ENCODE measurements around the gene IRF5. TPM values are rescaled to one million over a fixed set of nuclear protein-coding genes. Genes with fewer than 3 reads are reported as not detected.

IRF5 gene
- total RNA-seq, 1 donor from 2014 or later = 19.9 TPM

DNA sequence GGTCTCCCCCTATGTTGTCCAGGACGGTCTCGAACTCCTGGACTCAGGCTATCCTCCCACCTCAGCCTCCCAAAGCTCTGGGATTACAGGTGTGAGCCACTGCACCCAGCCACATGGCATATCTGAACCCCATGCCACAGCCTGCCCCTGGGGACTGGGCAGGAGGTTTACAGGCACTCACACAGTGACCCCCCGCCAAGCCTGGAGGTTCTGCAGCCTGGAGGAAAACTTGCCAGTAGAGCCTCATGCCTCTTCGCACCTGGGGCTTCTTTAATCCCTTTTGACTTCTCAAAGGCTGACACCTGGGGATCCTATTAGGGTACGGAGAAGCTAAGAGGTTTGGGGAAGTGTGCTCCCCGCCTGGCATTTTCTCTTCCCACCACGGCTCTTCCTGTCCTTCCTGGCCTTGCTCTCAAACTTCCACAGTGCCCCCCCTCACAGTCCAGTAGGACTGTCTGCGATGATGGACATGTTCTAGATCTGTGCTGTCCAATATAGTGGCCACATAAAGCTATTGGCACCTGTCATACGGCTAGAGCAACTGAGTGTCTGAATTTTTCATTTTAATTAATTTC lies 15.8 kb upstream of the IRF5 start:
- TF ChIP-seq, protein P1, sequence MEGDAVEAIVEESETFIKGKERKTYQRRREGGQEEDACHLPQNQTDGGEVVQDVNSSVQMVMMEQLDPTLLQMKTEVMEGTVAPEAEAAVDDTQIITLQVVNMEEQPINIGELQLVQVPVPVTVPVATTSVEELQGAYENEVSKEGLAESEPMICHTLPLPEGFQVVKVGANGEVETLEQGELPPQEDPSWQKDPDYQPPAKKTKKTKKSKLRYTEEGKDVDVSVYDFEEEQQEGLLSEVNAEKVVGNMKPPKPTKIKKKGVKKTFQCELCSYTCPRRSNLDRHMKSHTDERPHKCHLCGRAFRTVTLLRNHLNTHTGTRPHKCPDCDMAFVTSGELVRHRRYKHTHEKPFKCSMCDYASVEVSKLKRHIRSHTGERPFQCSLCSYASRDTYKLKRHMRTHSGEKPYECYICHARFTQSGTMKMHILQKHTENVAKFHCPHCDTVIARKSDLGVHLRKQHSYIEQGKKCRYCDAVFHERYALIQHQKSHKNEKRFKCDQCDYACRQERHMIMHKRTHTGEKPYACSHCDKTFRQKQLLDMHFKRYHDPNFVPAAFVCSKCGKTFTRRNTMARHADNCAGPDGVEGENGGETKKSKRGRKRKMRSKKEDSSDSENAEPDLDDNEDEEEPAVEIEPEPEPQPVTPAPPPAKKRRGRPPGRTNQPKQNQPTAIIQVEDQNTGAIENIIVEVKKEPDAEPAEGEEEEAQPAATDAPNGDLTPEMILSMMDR (IDR thresholded peaks at IDR 0.05; ENCODE audit: insufficient read depth, low read length, poor library complexity, severe bottlenecking) = no peak
- no peak overlapping the region for H3K4me3 ChIP-seq (ENCODE audit: low read depth, low read length)
- peaks cover 37% of the 10 kb centered on the region for H3K27me3 ChIP-seq (ENCODE audit: control insufficient read depth, insufficient read depth, low read length)
- H3K36me3 ChIP-seq (ENCODE audit: control insufficient read depth, insufficient read depth, low read length) = no peaks in the 10 kb centered on the region
- no peak for DNase-seq (ENCODE audit: low read depth)

DNA sequence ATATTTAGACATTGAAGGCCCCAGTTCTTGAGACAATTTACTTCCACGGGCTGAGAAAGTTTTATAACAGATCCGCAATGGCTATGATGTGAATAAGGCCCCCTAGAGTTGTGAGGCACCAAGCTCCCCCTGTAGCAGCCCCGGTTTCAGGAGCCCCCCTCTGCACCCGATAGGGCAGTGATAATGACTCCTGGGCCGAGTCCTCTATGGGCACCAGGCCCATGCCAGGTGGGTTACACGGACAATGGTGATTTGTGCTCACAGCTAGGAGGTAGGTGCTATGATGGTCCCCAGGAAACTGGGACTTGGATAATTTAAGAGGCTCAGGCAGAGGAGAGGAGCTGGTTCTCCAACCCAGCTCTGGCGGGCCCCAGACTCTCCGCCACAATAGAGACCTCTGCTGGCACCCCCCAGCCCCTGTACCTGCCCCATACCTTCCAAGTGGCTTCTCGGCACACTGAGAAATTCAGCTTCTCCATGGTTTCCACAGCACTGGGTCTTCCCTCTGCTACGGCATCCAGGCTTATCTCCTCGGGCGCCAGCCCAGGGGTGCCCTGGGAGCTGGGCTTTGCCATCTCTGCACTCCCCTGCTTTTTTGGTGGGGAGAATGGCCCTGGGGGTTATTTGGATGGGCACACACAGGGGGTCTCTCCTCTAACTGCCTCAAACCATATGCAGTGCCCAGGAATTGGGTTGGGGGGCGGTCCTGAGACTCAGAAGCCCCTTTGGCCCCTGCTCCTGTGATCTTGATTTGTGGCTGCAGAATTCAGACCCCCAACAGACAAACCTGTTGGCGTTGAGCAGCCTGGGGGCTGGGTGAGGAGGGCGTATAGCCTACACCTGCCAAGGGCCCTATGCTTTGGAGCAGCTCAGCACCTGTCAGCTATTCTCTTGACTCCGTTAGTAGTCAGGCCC lies 15.0 kb upstream of the IRF5 start:
- no peak overlapping the region for H3K4me3 ChIP-seq (ENCODE audit: low read depth, low read length)
- TF ChIP-seq, protein P1 (IDR thresholded peaks at IDR 0.05; ENCODE audit: insufficient read depth, low read length, poor library complexity, severe bottlenecking) = no peak
- peaks cover 34% of the 10 kb centered on the region for H3K27me3 ChIP-seq (ENCODE audit: control insufficient read depth, insufficient read depth, low read length)

DNA sequence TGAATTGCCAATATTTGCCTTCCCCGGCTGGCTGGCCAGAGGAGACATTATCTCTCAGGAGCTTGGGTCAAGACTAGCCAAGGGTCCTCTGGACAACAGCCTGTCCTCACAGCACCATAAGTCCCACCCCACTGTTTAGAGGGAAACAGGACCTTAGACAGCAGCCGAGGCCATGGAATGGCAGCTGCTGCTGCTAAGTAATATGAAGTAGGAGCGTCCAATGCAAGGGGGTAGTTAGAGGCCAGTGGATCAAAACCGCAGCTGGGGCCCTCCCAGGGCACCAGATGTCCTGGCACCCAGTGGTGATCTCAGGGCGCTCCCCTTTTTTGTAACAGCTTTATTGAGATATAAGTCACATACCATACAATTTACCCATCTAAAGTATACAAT lies 14.3 kb upstream of the IRF5 start:
- TF ChIP-seq, protein P1 (IDR thresholded peaks at IDR 0.05; ENCODE audit: insufficient read depth, low read length, poor library complexity, severe bottlenecking) = no peak
- Histone ChIP-seq H3K4me3 (ENCODE audit: low read depth, low read length) (no peak overlapping the region), H3K27me3 (ENCODE audit: control insufficient read depth, insufficient read depth, low read length) (peaks cover 32% of the 10 kb centered on the region), H3K36me3 (ENCODE audit: control insufficient read depth, insufficient read depth, low read length) (no peaks in the 10 kb centered on the region)
- DNase-seq (ENCODE audit: low read depth) = no peak

More for the DNA sequence above, 15.0 kb upstream of the IRF5 start:
- H3K36me3 ChIP-seq (ENCODE audit: control insufficient read depth, insufficient read depth, low read length) = no peaks in the 10 kb centered on the region
- no peak for DNase-seq (ENCODE audit: low read depth)

DNA sequence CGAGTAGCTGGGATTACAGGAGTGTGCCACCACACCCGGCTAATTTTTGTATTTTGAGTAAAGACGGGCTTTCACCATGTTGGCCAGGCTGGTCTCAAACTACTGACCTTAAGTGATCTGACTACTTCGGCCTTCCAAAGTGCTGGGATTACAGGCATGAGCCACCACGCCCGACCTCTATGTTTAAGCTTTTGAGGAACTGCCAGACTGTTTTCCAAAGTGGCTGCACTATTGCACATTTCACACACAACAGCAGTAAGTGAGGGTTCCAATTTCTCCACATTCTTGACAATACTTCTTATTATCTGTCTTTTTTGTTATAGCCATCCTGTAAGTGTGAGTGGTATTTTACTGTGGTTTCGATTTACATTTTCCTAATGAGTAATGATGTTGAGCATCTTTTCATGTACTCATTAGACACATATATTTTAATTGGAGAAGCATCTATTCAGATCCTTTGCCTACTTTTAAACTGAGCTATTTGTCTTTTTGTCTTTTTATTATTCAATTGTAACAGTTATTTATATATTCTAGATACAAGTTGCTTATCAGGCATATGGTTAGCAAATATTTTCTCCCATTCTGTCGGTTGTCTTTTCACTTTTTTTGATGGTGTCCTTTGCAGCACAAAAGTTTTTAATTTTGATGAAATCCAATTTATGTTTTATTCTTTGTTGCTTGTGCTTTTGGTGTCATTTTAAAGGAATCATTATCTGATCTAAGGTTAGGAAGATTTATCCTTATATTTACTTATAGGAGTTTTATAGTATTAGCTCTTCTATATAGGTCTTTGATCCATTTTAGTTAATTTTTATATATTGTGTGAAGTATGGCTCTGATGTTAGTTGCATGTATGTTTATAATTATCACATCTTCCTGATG lies 12.8 kb upstream of the IRF5 start:
- no peak for DNase-seq (ENCODE audit: low read depth)
- H3K4me3 ChIP-seq (ENCODE audit: low read depth, low read length) = no peak overlapping the region
- TF ChIP-seq, protein P1 (IDR thresholded peaks at IDR 0.05; ENCODE audit: insufficient read depth, low read length, poor library complexity, severe bottlenecking) = no peak
- peaks cover 21% of the 10 kb centered on the region for H3K27me3 ChIP-seq (ENCODE audit: control insufficient read depth, insufficient read depth, low read length)
- H3K36me3 ChIP-seq (ENCODE audit: control insufficient read depth, insufficient read depth, low read length) = no peaks in the 10 kb centered on the region

DNA sequence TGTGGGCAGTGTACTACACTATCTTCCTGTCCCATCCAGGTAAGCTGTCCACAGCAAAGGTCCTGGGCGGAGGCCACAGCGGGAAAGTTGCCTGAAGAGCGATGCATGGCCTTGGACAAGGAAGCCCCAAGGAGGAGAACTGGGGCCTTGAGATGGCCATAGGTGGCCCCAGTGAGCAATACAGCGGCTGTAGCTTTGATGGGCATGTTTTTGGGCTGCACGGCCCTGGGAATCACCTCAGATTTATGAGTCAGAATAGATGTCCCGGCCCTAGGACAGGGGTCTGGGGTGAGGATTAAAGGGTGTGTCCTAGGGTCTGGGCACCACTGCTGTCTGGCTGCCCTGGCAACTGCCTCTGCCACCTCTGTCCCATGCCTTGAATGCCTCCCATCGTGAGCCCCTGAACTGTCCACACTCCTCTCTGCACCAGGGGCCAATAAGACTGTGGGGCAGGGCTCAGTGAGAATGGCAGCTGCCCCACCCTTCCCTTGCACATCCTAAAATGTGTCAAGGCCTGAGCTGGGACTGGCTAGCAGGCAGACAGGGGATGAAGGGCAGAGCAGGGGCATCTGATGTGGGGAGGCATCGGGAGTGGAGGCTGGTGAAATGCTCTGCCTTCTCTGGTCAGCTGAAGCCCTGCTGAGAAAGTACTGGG lies 9.4 kb upstream of the IRF5 start:
- Histone ChIP-seq H3K27me3 (ENCODE audit: control insufficient read depth, insufficient read depth, low read length) (peaks cover 2% of the 10 kb centered on the region), H3K4me3 (ENCODE audit: low read depth, low read length) (no peak overlapping the region), H3K36me3 (ENCODE audit: control insufficient read depth, insufficient read depth, low read length) (no peaks in the 10 kb centered on the region)
- TF ChIP-seq, protein P1 (IDR thresholded peaks at IDR 0.05; ENCODE audit: insufficient read depth, low read length, poor library complexity, severe bottlenecking) = no peak
- no peak for DNase-seq (ENCODE audit: low read depth)

Data from kidney epithelial cell (primary cell).